DMS 273 (cell line): ENCODE results near the gene SDK2.

Experiments used
- DNase-seq: peaks from one replicate; lab custom pipeline; 2025; ENCODE audit not compliant: unreplicated experiment; lab: John Stamatoyannopoulos, UW

SDK2 gene

GRCh38 chr17:73644145-73645049 lies at the start of gene SDK2:
SDK2 (minus strand) TSS chr17:73644445; CDS start chr17:73644088, 357 bp downstream.
- DNase-seq = peak; percentile 67

- DNase-seq = no peak
Measured at GRCh38 chr17:73693071-73693470, 48.8 kb upstream of the SDK2 start.

GRCh38 chr17:73691321-73691766 lies 47.1 kb upstream of the SDK2 start:
- no peak for DNase-seq

GRCh38 chr17:73690676-73691075 lies 46.4 kb upstream of the SDK2 start:
- DNase-seq = no peak

GRCh38 chr17:73689596-73690275 lies 45.5 kb upstream of the SDK2 start:
- DNase-seq = no peak

GRCh38 chr17:73686961-73687360 lies 42.7 kb upstream of the SDK2 start:
- DNase-seq = no peak

GRCh38 chr17:73686126-73686525 lies 41.9 kb upstream of the SDK2 start:
- DNase-seq = no peak

GRCh38 chr17:73684183-73684582 lies 39.9 kb upstream of the SDK2 start:
- DNase-seq = no peak

GRCh38 chr17:73683771-73684170 lies 39.5 kb upstream of the SDK2 start:
- peak; percentile 65 for DNase-seq

- DNase-seq = no peak
Measured at GRCh38 chr17:73681946-73682345, 37.7 kb upstream of the SDK2 start.

- DNase-seq = no peak
Measured at GRCh38 chr17:73679476-73679875, 35.2 kb upstream of the SDK2 start.

GRCh38 chr17:73678999-73679398 lies 34.8 kb upstream of the SDK2 start:
- no peak for DNase-seq

- DNase-seq = no peak
Measured at GRCh38 chr17:73669771-73670170, 25.5 kb upstream of the SDK2 start.

GRCh38 chr17:73667181-73667959 lies 23.1 kb upstream of the SDK2 start:
- DNase-seq = no peak

GRCh38 chr17:73663614-73664013 lies 19.4 kb upstream of the SDK2 start:
- no peak for DNase-seq

GRCh38 chr17:73660366-73660765 lies 16.1 kb upstream of the SDK2 start:
- no peak for DNase-seq

- no peak for DNase-seq
Measured at GRCh38 chr17:73658821-73659515, 14.7 kb upstream of the SDK2 start.

- peak; percentile 89 for DNase-seq
Measured at GRCh38 chr17:73657473-73658116, 13.3 kb upstream of the SDK2 start.

- DNase-seq = no peak
Measured at GRCh38 chr17:73654241-73654640, 10.0 kb upstream of the SDK2 start.

GRCh38 chr17:73653810-73654209 lies 9.6 kb upstream of the SDK2 start:
- DNase-seq = no peak
